GM12892 (cell line): ENCODE measurements around the gene MAP1S.

ENCODE experiments used
- POLR2A ChIP-seq: IDR thresholded peaks from 2 replicates; pipeline ENCODE4 v1.6.1; 2011; ENCODE audit warnings: low read depth, low read length, control low read depth
- POLR2AphosphoS5 ChIP-seq: IDR thresholded peaks from 2 replicates; pipeline ENCODE4 v1.6.1; 2011; ENCODE audit warnings: low read depth, low read length, control low read depth

- TF ChIP-seq POLR2A (no peak), POLR2AphosphoS5 (no peak)
These were observed 43.4 kb downstream of the MAP1S start for GRCh38 chr19:17762505-17763229.
